Osteocyte (in vitro differentiated cells): ENCODE measurements around the gene PTPDC1. TPM values are rescaled to one million over a fixed set of nuclear protein-coding genes. Genes with fewer than 3 reads are reported as not detected.
A peak's percentile ranks its signal among the peaks of the same experiment; 100 is the strongest.

Experiments
- DNase-seq: peaks from one replicate; pipeline ENCODE4 v3.0.0; 2021; ENCODE audit warnings: mixed read lengths; ENCODE audit not compliant: unreplicated experiment; ENCODE audit errors: extremely low spot score
- H3K27ac Mint-ChIP-seq: one replicate; pipeline ENCODE4 v1.8.0; 2021; ENCODE audit warnings: mild to moderate bottlenecking, mixed read lengths; ENCODE audit not compliant: unreplicated experiment
- H3K27me3 Mint-ChIP-seq: one replicate; pipeline ENCODE4 v1.8.0; 2021; ENCODE audit warnings: mixed read lengths; ENCODE audit not compliant: unreplicated experiment
- H3K36me3 Mint-ChIP-seq: one replicate; pipeline ENCODE4 v1.8.0; 2021; ENCODE audit warnings: mixed read lengths; ENCODE audit not compliant: unreplicated experiment
- H3K4me1 Mint-ChIP-seq: one replicate; pipeline ENCODE4 v1.8.0; 2021; ENCODE audit warnings: mixed read lengths; ENCODE audit not compliant: unreplicated experiment
- H3K4me3 Mint-ChIP-seq: one replicate; pipeline ENCODE4 v1.8.0; 2021; ENCODE audit warnings: mild to moderate bottlenecking, moderate library complexity, mixed read lengths; ENCODE audit not compliant: unreplicated experiment
- H3K9me3 Mint-ChIP-seq: one replicate; pipeline ENCODE4 v1.8.0; 2021; ENCODE audit warnings: mixed read lengths; ENCODE audit not compliant: unreplicated experiment
- CTCF ChIP-seq: fragments of 200-600 bp; sonication (generic); IDR thresholded peaks from 2 replicates; pipeline ENCODE4 v1.5.0; 2021; ENCODE audit warnings: antibody characterized with exemption, mild to moderate bottlenecking, moderate library complexity
- total RNA-seq: library from RNA; stranded (reverse); gene quantifications from 2 replicates; pipeline ENCODE4 v1.2.1, GENCODE V29; 2021

Gene PTPDC1
- total RNA-seq, 1 donor from 2014 or later, result 11.5 TPM

- peak overlapping the region; percentile 15 for H3K27ac Mint-ChIP-seq
- H3K4me3 Mint-ChIP-seq, result no peak overlapping the region
- TF ChIP-seq CTCF, result no peak
- H3K36me3 Mint-ChIP-seq, result peaks cover 41% of the 10 kb centered on the region
- H3K4me1 Mint-ChIP-seq, result peaks cover 12% of the 10 kb centered on the region
- peaks cover 11% of the 10 kb centered on the region for H3K9me3 Mint-ChIP-seq
- no peaks in the 10 kb centered on the region for H3K27me3 Mint-ChIP-seq
- no peak for DNase-seq
Measured at GRCh38 chr9:94076557-94076956, 7.7 kb upstream of the PTPDC1 start.

- peaks cover 30% of the 10 kb centered on the region for H3K36me3 Mint-ChIP-seq
- no peak for DNase-seq
- no peak for TF ChIP-seq CTCF
- no peak overlapping the region for H3K4me3 Mint-ChIP-seq
- no peak overlapping the region for H3K27ac Mint-ChIP-seq
- H3K9me3 Mint-ChIP-seq, result no peaks in the 10 kb centered on the region
- peaks cover 12% of the 10 kb centered on the region for H3K4me1 Mint-ChIP-seq
- no peaks in the 10 kb centered on the region for H3K27me3 Mint-ChIP-seq
Measured at GRCh38 chr9:94078086-94078485, 6.2 kb upstream of the PTPDC1 start.

- Mint-ChIP-seq H3K9me3 (no peaks in the 10 kb centered on the region), H3K36me3 (peaks cover 24% of the 10 kb centered on the region), H3K27me3 (no peaks in the 10 kb centered on the region), H3K27ac (no peak overlapping the region), H3K4me3 (no peak overlapping the region), H3K4me1 (peaks cover 14% of the 10 kb centered on the region)
- no peak for DNase-seq
- no peak for TF ChIP-seq CTCF
Measured at GRCh38 chr9:94079236-94079635, 5.0 kb upstream of the PTPDC1 start.

GRCh38 chr9:94080249-94080648, 4.0 kb upstream of the PTPDC1 start:
- Mint-ChIP-seq H3K27me3 (no peaks in the 10 kb centered on the region), H3K4me1 (peaks cover 22% of the 10 kb centered on the region), H3K4me3 (no peak overlapping the region), H3K36me3 (peaks cover 23% of the 10 kb centered on the region), H3K27ac (no peak overlapping the region), H3K9me3 (no peaks in the 10 kb centered on the region)
- DNase-seq, result no peak
- no peak for TF ChIP-seq CTCF

GRCh38 chr9:94081435-94081834, 2.8 kb upstream of the PTPDC1 start:
- H3K27ac Mint-ChIP-seq, result no peak overlapping the region
- no peak for TF ChIP-seq CTCF
- no peaks in the 10 kb centered on the region for H3K27me3 Mint-ChIP-seq
- no peaks in the 10 kb centered on the region for H3K9me3 Mint-ChIP-seq
- H3K36me3 Mint-ChIP-seq, result peaks cover 21% of the 10 kb centered on the region
- no peak overlapping the region for H3K4me3 Mint-ChIP-seq
- H3K4me1 Mint-ChIP-seq, result peaks cover 24% of the 10 kb centered on the region
- no peak for DNase-seq
